Tibial nerve (tissue), 4 donors: Measurements from ENCODE around the gene TBX15.

Source experiments
- EP300 ChIP-seq, 2 donors: sonication (generic); formaldehyde crosslinking; IDR thresholded peaks; one replicate each; pipeline ENCODE4 v1.6.1; 2017; ENCODE audit warnings: antibody characterized with exemption in 2 of 2, mild to moderate bottlenecking in 1 of 2
- POLR2A ChIP-seq, 2 donors: fragments of 450-650 bp; IDR thresholded peaks; one replicate each; pipeline ENCODE4 v1.6.1; 2017; ENCODE audit warnings: antibody characterized with exemption in 2 of 2, mild to moderate bottlenecking in 2 of 2, moderate library complexity in 2 of 2
- TF ChIP-seq, protein P1 (sequence below), 5 experiments: fragments of 200-600 bp in 3 of 5; fragments of 450-650 bp in 2 of 5; sonication (generic) in 3 of 5; IDR thresholded peaks; one replicate each; pipeline ENCODE4 v1.5.1; 2016 to 2019; ENCODE audit warnings: antibody characterized with exemption in 5 of 5, mild to moderate bottlenecking in 3 of 5, moderate library complexity in 2 of 5

DNA sequence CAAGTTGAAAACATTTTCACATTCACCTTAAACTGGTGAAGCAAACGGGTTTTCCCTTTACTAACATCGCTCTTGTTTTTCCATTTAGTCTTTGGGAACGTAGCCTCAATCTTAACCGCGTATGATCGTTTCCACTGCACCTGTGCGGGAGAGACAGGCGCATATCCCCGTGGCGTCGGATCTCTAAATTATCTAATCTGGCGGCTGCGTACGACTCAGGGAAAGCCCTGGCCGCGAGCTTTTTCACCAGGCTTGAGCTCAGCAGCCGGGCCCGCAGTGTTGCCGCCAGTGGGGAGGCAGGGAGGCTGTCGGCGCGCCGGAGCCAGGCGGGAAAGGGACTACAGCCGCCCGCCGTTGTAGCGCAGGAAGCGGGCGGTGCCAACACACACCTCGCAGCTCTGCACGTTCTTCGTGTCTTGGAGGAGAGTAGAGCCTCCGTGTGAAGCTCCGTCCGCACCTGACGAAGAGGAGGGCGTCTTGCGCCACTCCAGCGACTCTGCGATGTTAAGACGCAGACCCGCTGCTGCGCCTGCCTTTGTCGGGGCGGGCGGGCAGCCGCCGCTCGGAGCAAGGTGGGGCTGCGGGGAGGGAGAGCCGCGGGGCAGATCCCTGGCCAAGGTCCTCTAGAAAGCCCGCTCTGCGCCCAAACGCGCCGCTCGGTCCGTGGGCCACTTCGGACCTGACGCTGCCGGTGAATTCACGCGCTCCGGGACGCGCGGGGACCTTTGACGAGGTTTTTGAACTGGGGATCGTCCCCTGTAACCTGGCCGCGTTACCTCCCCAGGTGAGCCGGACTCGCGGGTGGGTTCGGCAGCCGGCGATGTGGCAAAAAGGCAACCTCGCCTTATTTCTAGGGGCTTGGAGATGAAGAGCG is 18.5 kb upstream of the TBX15 start:
- TF ChIP-seq, protein P1, sequence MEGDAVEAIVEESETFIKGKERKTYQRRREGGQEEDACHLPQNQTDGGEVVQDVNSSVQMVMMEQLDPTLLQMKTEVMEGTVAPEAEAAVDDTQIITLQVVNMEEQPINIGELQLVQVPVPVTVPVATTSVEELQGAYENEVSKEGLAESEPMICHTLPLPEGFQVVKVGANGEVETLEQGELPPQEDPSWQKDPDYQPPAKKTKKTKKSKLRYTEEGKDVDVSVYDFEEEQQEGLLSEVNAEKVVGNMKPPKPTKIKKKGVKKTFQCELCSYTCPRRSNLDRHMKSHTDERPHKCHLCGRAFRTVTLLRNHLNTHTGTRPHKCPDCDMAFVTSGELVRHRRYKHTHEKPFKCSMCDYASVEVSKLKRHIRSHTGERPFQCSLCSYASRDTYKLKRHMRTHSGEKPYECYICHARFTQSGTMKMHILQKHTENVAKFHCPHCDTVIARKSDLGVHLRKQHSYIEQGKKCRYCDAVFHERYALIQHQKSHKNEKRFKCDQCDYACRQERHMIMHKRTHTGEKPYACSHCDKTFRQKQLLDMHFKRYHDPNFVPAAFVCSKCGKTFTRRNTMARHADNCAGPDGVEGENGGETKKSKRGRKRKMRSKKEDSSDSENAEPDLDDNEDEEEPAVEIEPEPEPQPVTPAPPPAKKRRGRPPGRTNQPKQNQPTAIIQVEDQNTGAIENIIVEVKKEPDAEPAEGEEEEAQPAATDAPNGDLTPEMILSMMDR (IDR thresholded peaks at IDR 0.05): no peak
- no peak for TF ChIP-seq POLR2A (IDR thresholded peaks at IDR 0.05)
- TF ChIP-seq EP300 (IDR thresholded peaks at IDR 0.05): no peak
